Measurements from ENCODE around the gene PREB. TPM values are rescaled to one million over a fixed set of nuclear protein-coding genes. Genes with fewer than 3 reads are reported as not detected.

PREB gene, protein sequence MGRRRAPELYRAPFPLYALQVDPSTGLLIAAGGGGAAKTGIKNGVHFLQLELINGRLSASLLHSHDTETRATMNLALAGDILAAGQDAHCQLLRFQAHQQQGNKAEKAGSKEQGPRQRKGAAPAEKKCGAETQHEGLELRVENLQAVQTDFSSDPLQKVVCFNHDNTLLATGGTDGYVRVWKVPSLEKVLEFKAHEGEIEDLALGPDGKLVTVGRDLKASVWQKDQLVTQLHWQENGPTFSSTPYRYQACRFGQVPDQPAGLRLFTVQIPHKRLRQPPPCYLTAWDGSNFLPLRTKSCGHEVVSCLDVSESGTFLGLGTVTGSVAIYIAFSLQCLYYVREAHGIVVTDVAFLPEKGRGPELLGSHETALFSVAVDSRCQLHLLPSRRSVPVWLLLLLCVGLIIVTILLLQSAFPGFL
- polyA plus RNA-seq (2011; rRNA removed), result 79.9 and 139 TPM in 2 replicates
- 75.3 and 92.1 TPM in 2 replicates for polyA plus RNA-seq (2012; cell fraction: cytosol; rRNA removed)
- 77.9 and 95.0 TPM in 2 replicates for polyA plus RNA-seq (2012; cell fraction: nucleus; rRNA removed)
- 52.3 to 58.2 TPM (median 54.6 TPM) in 3 replicates for polyA plus RNA-seq (2017; fragmentation: RNase III; extraction: RNeasy Plus Mini Kit Qiagen cat#74134 plus additional on column Dnase treatment)
- polyA minus RNA-seq (2011; rRNA and poly(A)+ RNA removed), result 86.2 and 131 TPM in 2 replicates

DNA sequence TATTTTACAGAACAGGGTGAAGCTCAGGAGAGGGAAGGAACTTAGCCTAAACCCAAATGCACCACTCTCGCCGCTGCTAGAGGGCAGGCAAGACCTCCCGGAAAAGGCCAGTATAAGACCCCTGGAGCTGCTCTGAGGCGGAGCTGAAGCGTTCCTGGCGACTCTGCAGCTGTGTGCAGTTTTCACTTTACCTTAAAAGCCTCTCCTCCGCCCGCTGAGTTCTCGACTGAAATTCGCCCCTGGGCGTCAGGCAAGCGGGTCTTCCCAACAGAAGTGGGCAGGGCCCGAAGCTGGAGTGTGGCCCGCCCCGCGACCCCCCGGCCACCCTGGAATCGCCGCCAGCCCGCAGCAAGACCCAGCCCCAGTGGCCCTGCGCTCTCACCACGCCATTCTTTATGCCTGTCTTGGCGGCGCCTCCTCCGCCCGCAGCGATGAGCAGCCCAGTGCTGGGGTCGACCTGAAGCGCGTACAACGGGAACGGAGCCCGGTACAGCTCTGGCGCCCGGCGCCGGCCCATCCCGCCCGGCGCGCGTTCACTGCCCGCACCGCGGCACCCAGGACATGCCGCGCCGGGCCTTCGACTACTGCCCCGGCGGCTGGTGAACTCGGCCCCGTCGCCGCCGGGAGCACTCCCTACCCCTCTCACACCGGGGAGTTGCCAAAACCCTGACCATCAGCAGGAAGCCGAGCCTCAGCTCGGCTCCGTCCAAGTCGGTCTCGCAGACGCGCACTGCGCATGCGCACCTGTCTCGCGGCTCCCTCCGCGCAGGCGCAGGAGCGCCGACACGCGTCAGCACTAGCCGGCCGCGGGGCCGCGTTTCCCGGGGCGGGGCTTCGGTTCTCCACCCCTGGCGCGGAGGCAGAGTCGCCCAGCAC, at the start of gene PREB:
PREB (minus strand) TSS at position 732 of the 876 bp plus-strand sequence; CDS start at position 517, 215 bp downstream.
- CTCF ChIA-PET, result interaction anchor here (0.7 to 3.4 kb wide), 13 partner anchors 10 to 169 kb away, joined by 3 to 25 read pairs (median 4); partner anchors contain the start of gene ABHD1
- FAIRE-seq (no peak), ATAC-seq (peak; percentile 89 to 96), DNase-seq (ENCODE audit: low read depth in 1 of 2, low spot score in 1 of 2) (peak; percentile 93 to 96)
- Histone ChIP-seq H3K4me2 (peak within 1 kb of the TSS; percentile 98), H3K4me3 (peak within 1 kb of the TSS; percentile 89), H3K27ac (peak within 1 kb of the TSS; percentile 91 to 95), H3K4me1 (peaks cover 11% of the 10 kb centered on the region), H3K9me3 (no peaks in the 10 kb centered on the region)
- TF ChIP-seq BCL3 (IDR thresholded peaks at IDR 0.05) (peak; percentile 94; the same call in 2 of the 3 replicates), CEBPB (IDR thresholded peaks at IDR 0.05) (no peak), PHF8 (IDR thresholded peaks at IDR 0.05; ENCODE audit: borderline replicate concordance, low read depth) (peak; percentile 64; the same call in 1 of the 2 replicates), EP300 (IDR thresholded peaks at IDR 0.05) (no peak), RFX5 (IDR thresholded peaks at IDR 0.05) (no peak), FOXS1 (CRISPR knock-in tag; IDR thresholded peaks at IDR 0.05) (no peak), USF2 (IDR thresholded peaks at IDR 0.05) (no peak), MYC (IDR thresholded peaks at IDR 0.05; ENCODE audit: borderline replicate concordance, low read length) (no peak), HOXB5 (CRISPR knock-in tag; IDR thresholded peaks at IDR 0.05) (no peak), TFCP2L1 (CRISPR knock-in tag; IDR thresholded peaks at IDR 0.05) (no peak), HOXA7 (CRISPR knock-in tag; IDR thresholded peaks at IDR 0.05) (no peak), POLR2A (IDR thresholded peaks at IDR 0.05; ENCODE audit: low read length) (peak; percentile 93), ZFP36 (IDR thresholded peaks at IDR 0.05; ENCODE audit: borderline replicate concordance, partially characterized antibody) (no peak), EHMT2 (IDR thresholded peaks at IDR 0.05; ENCODE audit: low read depth) (no peak), GATA3 (IDR thresholded peaks at IDR 0.05; ENCODE audit: borderline replicate concordance) (no peak), JUNB (IDR thresholded peaks at IDR 0.05) (no peak), MAZ (IDR thresholded peaks at IDR 0.05; ENCODE audit: borderline replicate concordance, low read depth, low read length) (no peak), FOSB (CRISPR knock-in tag; IDR thresholded peaks at IDR 0.05) (no peak), BHLHE40 (IDR thresholded peaks at IDR 0.05; ENCODE audit: low read depth, low read length) (no peak), KDM5A (IDR thresholded peaks at IDR 0.05) (0 out of 2 replicates have a peak, but pooled peaks have one; percentile 40), POLR2AphosphoS2 (conservative IDR thresholded peaks at IDR 0.05; ENCODE audit: low read length) (no peak), ESRRA (IDR thresholded peaks at IDR 0.05; ENCODE audit: borderline replicate concordance, low read length) (no peak), RCOR1 (IDR thresholded peaks at IDR 0.05; ENCODE audit: low read depth, low read length) (no peak), JUN (IDR thresholded peaks at IDR 0.05) (peak; percentile 69 to 75; a peak in 3 of 5 replicates)
- TF ChIP-seq, protein P1, sequence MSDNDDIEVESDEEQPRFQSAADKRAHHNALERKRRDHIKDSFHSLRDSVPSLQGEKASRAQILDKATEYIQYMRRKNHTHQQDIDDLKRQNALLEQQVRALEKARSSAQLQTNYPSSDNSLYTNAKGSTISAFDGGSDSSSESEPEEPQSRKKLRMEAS (IDR thresholded peaks at IDR 0.05), result peak; percentile 56
- POLR2A ChIA-PET, result interaction anchor here (0.7 to 2.6 kb wide), 4 partner anchors 9 to 78 kb away, joined by 3 to 17 read pairs (median 6); partner anchors contain the start of genes ABHD1, ATRAID, OST4 and SLC5A6
- 2% methylated on average over 75 of the region's 86 CpGs for WGBS (ENCODE audit: missing lambda C conversion rate)
